ENCODE results near the gene MACROD2.
A peak's percentile ranks its signal among the peaks of the same experiment; 100 is the strongest.

Gene MACROD2

GRCh38 chr20:15439551-15439950 lies 1444.2 kb downstream of the MACROD2 start:
- no peak for DNase-seq

GRCh38 chr20:15440049-15440820 lies 1444.9 kb downstream of the MACROD2 start:
- no peak for DNase-seq

GRCh38 chr20:15445056-15445840 lies 1449.9 kb downstream of the MACROD2 start:
- DNase-seq, result no peak

GRCh38 chr20:15446373-15446772 lies 1451.1 kb downstream of the MACROD2 start:
- DNase-seq, result no peak

- DNase-seq, result no peak
These were observed 1452.2 kb downstream of the MACROD2 start for GRCh38 chr20:15447549-15447948.

- no peak for DNase-seq
These were observed 1453.7 kb downstream of the MACROD2 start for GRCh38 chr20:15449061-15449460.

GRCh38 chr20:15451241-15451640 lies 1455.9 kb downstream of the MACROD2 start:
- DNase-seq, result no peak

- no peak for DNase-seq
These were observed 1460.0 kb downstream of the MACROD2 start for GRCh38 chr20:15455279-15455678.

- no peak for DNase-seq
These were observed 1466.6 kb downstream of the MACROD2 start for GRCh38 chr20:15461938-15462337.

- DNase-seq, result peak; percentile 30
These were observed 1480.2 kb downstream of the MACROD2 start for GRCh38 chr20:15475483-15475882.

- DNase-seq, result peak; percentile 20
These were observed 1480.9 kb downstream of the MACROD2 start for GRCh38 chr20:15476186-15476585.

- no peak for DNase-seq
These were observed 1481.5 kb downstream of the MACROD2 start for GRCh38 chr20:15476781-15477180.

- no peak for DNase-seq
These were observed 1487.2 kb downstream of the MACROD2 start for GRCh38 chr20:15482525-15482924.

GRCh38 chr20:15485519-15485918 lies 1490.2 kb downstream of the MACROD2 start:
- DNase-seq, result no peak

GRCh38 chr20:15487030-15487429 lies 1491.7 kb downstream of the MACROD2 start:
- DNase-seq, result no peak

- DNase-seq, result no peak
These were observed 1492.4 kb downstream of the MACROD2 start for GRCh38 chr20:15487682-15488081.

- DNase-seq, result no peak
These were observed 1496.3 kb downstream of the MACROD2 start for GRCh38 chr20:15491575-15491974.

GRCh38 chr20:15494851-15495250 lies 1499.5 kb downstream of the MACROD2 start:
- DNase-seq, result no peak

GRCh38 chr20:15496501-15497039 lies 1501.3 kb downstream of the MACROD2 start:
- DNase-seq, result no peak

- no peak for DNase-seq
These were observed 1503.6 kb downstream of the MACROD2 start for GRCh38 chr20:15498926-15499325.

- DNase-seq, result no peak
These were observed 1511.0 kb downstream of the MACROD2 start for GRCh38 chr20:15506311-15506710.

GRCh38 chr20:15507151-15507550 lies 1511.8 kb downstream of the MACROD2 start:
- no peak for DNase-seq

GRCh38 chr20:15511551-15511950 lies 1516.2 kb downstream of the MACROD2 start:
- no peak for DNase-seq

GRCh38 chr20:15512916-15513315 lies 1517.6 kb downstream of the MACROD2 start:
- DNase-seq, result no peak
